Measurements from ENCODE around the gene PAIP2B.

DNA sequence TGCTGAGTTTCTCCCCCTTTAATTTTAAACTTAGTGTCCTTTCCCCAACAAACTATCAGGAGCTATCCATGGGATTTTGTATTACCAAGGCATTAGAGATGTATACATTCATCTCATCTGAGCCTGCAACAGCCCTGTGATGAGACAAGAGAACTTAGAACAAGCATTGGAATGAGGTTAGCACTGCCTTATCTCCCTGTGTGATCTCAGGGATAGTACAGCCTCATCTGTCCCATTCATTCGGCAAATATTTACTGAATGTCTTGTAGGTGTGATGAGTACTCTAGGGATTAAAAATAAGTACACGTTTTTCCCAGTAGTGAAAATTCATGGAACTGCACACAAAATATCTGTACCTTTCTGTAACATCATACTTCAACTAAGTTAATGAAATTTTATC lies 45.6 kb downstream of the PAIP2B start:
- TF ChIP-seq, protein P1, sequence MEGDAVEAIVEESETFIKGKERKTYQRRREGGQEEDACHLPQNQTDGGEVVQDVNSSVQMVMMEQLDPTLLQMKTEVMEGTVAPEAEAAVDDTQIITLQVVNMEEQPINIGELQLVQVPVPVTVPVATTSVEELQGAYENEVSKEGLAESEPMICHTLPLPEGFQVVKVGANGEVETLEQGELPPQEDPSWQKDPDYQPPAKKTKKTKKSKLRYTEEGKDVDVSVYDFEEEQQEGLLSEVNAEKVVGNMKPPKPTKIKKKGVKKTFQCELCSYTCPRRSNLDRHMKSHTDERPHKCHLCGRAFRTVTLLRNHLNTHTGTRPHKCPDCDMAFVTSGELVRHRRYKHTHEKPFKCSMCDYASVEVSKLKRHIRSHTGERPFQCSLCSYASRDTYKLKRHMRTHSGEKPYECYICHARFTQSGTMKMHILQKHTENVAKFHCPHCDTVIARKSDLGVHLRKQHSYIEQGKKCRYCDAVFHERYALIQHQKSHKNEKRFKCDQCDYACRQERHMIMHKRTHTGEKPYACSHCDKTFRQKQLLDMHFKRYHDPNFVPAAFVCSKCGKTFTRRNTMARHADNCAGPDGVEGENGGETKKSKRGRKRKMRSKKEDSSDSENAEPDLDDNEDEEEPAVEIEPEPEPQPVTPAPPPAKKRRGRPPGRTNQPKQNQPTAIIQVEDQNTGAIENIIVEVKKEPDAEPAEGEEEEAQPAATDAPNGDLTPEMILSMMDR (conservative IDR thresholded peaks at IDR 0.05; ENCODE audit: low read length): no peak
- no peak for TF ChIP-seq EZH2phosphoT487 (IDR thresholded peaks at IDR 0.05; ENCODE audit: borderline replicate concordance, low read depth, low read length)
